Measurements from ENCODE around the gene CCDC200.

- no peak for TF ChIP-seq POLR2A (IDR thresholded peaks at IDR 0.05; ENCODE audit: low read depth, low read length)
- TF ChIP-seq, protein P1, sequence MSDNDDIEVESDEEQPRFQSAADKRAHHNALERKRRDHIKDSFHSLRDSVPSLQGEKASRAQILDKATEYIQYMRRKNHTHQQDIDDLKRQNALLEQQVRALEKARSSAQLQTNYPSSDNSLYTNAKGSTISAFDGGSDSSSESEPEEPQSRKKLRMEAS (IDR thresholded peaks at IDR 0.05; ENCODE audit: insufficient read depth, insufficient read length): no peak
- no peak for TF ChIP-seq POLR2AphosphoS5 (IDR thresholded peaks at IDR 0.05; ENCODE audit: insufficient read depth, low read depth, low read length)
- TF ChIP-seq, protein P2, sequence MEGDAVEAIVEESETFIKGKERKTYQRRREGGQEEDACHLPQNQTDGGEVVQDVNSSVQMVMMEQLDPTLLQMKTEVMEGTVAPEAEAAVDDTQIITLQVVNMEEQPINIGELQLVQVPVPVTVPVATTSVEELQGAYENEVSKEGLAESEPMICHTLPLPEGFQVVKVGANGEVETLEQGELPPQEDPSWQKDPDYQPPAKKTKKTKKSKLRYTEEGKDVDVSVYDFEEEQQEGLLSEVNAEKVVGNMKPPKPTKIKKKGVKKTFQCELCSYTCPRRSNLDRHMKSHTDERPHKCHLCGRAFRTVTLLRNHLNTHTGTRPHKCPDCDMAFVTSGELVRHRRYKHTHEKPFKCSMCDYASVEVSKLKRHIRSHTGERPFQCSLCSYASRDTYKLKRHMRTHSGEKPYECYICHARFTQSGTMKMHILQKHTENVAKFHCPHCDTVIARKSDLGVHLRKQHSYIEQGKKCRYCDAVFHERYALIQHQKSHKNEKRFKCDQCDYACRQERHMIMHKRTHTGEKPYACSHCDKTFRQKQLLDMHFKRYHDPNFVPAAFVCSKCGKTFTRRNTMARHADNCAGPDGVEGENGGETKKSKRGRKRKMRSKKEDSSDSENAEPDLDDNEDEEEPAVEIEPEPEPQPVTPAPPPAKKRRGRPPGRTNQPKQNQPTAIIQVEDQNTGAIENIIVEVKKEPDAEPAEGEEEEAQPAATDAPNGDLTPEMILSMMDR (IDR thresholded peaks at IDR 0.05; ENCODE audit: extremely low read depth in 1 of 2, insufficient read depth in 1 of 2, low read depth in 1 of 2, low read length in 2 of 2): no peak
- no peak for TF ChIP-seq JUN (IDR thresholded peaks at IDR 0.05; ENCODE audit: borderline replicate concordance, insufficient read depth, insufficient read length, low read depth)
Observed at GRCh38 chr17:43220511-43221125, 7.8 kb downstream of the CCDC200 start.

Measured in endothelial cell of umbilical vein (primary cell).